GM19455 (cell line): Measurements from ENCODE around the gene GABPB1.

ENCODE experiments used
- ATAC-seq: cut with Tn5 transposase; IDR thresholded peaks from one replicate; pipeline ENCODE4 v1.9.1; 2021; ENCODE audit not compliant: unreplicated experiment

GABPB1 gene

GRCh38 chr15:50280271-50280670 is 74.7 kb downstream of the GABPB1 start:
- ATAC-seq = no peak

- no peak for ATAC-seq
Measured at GRCh38 chr15:50278496-50278895, 76.5 kb downstream of the GABPB1 start.

- ATAC-seq = no peak
Measured at GRCh38 chr15:50277370-50277769, 77.6 kb downstream of the GABPB1 start.

GRCh38 chr15:50275908-50276307 is 79.1 kb downstream of the GABPB1 start:
- ATAC-seq = no peak

- no peak for ATAC-seq
Measured at GRCh38 chr15:50275091-50275490, 79.9 kb downstream of the GABPB1 start.

- ATAC-seq = no peak
Measured at GRCh38 chr15:50267577-50267976, 87.4 kb downstream of the GABPB1 start.

- no peak for ATAC-seq
Measured at GRCh38 chr15:50265620-50266019, 89.4 kb downstream of the GABPB1 start, which contains the start of gene HDC. HDC (minus strand) TSS chr15:50265726; CDS start chr15:50265623, 103 bp downstream.

GRCh38 chr15:50262533-50262932 is 92.5 kb downstream of the GABPB1 start:
- no peak for ATAC-seq

GRCh38 chr15:50261981-50262380 is 93.0 kb downstream of the GABPB1 start:
- ATAC-seq = no peak

- ATAC-seq = no peak
Measured at GRCh38 chr15:50260969-50261496, 94.0 kb downstream of the GABPB1 start.

- no peak for ATAC-seq
Measured at GRCh38 chr15:50259276-50259675, 95.7 kb downstream of the GABPB1 start.

- no peak for ATAC-seq
Measured at GRCh38 chr15:50257924-50258323, 97.1 kb downstream of the GABPB1 start.

GRCh38 chr15:50257332-50257731 is 97.7 kb downstream of the GABPB1 start:
- no peak for ATAC-seq

GRCh38 chr15:50256188-50257041 is 98.6 kb downstream of the GABPB1 start:
- ATAC-seq = no peak

GRCh38 chr15:50252556-50252955 is 102.4 kb downstream of the GABPB1 start:
- no peak for ATAC-seq

- ATAC-seq = no peak
Measured at GRCh38 chr15:50251638-50252182, 103.3 kb downstream of the GABPB1 start.

- no peak for ATAC-seq
Measured at GRCh38 chr15:50250760-50251394, 104.1 kb downstream of the GABPB1 start.

GRCh38 chr15:50249704-50250103 is 105.3 kb downstream of the GABPB1 start:
- ATAC-seq = no peak

GRCh38 chr15:50248994-50249582 is 105.9 kb downstream of the GABPB1 start:
- ATAC-seq = no peak

GRCh38 chr15:50247819-50248655 is 107.0 kb downstream of the GABPB1 start:
- peak; percentile 96 for ATAC-seq
